Prostate gland (tissue), 2 donors: Measurements from ENCODE around the gene PHB1.

Source experiments
- POLR2A ChIP-seq: fragments of 450-650 bp; IDR thresholded peaks from one replicate; pipeline ENCODE4 v1.6.1; 2016; ENCODE audit warnings: antibody characterized with exemption, mild to moderate bottlenecking
- POLR2AphosphoS5 ChIP-seq: sonication (generic); formaldehyde crosslinking; IDR thresholded peaks from one replicate; pipeline ENCODE4 v1.6.1; 2017; ENCODE audit warnings: antibody characterized with exemption
- TF ChIP-seq, protein P1 (sequence below), 4 experiments: fragments of 200-600 bp in 2 of 4; fragments of 450-650 bp in 2 of 4; sonication (generic) in 2 of 4; IDR thresholded peaks; 1 replicate in 3 of 4; 2 replicates in 1 of 4; pipeline ENCODE4 v1.5.1; 2016 to 2019; ENCODE audit warnings: antibody characterized with exemption in 4 of 4, mild to moderate bottlenecking in 2 of 4, moderate library complexity in 2 of 4

DNA sequence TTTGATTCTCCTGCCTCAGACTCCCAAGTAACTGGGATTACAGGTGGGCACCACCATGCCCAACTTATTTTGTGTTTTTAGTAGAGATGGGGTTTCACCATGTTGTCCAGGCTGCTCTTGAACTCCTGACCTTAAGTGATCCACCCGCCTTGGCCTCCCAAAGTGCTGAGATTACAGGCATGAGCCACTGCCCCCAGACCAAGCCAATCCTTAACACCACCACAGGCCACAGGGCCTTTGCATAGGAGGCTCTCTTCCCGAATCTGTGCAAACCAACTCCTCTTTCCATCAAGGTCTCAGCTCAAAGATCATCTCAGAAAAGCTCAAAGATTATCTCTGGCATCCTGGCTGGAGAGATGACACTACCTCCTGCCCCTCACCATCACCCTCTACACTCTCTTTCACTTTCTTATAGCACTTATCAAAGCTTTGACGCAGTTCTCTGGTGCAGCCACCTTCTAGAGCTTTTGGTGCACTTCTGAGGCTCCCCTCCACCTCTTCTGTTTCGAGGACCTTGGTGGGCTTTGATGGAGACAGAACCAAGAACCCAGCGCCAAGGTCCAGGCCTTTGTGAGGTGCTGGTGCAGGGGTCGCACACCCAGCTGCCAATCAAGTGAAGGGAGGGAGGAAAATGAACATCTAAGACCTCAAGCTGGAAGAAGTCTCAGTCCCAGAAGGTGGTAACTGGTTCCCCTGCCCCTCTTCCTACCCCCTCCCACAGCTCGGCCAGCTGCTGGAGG is 23.2 kb upstream of the PHB1 start:
- TF ChIP-seq, protein P1, sequence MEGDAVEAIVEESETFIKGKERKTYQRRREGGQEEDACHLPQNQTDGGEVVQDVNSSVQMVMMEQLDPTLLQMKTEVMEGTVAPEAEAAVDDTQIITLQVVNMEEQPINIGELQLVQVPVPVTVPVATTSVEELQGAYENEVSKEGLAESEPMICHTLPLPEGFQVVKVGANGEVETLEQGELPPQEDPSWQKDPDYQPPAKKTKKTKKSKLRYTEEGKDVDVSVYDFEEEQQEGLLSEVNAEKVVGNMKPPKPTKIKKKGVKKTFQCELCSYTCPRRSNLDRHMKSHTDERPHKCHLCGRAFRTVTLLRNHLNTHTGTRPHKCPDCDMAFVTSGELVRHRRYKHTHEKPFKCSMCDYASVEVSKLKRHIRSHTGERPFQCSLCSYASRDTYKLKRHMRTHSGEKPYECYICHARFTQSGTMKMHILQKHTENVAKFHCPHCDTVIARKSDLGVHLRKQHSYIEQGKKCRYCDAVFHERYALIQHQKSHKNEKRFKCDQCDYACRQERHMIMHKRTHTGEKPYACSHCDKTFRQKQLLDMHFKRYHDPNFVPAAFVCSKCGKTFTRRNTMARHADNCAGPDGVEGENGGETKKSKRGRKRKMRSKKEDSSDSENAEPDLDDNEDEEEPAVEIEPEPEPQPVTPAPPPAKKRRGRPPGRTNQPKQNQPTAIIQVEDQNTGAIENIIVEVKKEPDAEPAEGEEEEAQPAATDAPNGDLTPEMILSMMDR (IDR thresholded peaks at IDR 0.05): no peak
- TF ChIP-seq POLR2AphosphoS5 (no peak), POLR2A (no peak)
